ENCODE data around the gene SIGLEC14.
"Not testable (repeated sequence)": the region's sequence is repeated elsewhere in the genome, so short reads cannot be mapped to it uniquely, and the experiment has no call there.

SIGLEC14 gene

GRCh38 chr19:51646730-51647129 lies at the start of gene SIGLEC14:
TSS of gene SIGLEC14 (minus strand) at chr19:51646825. CDS start at chr19:51646759, 66 bp downstream.
- not testable (repeated sequence) for DNase-seq (ENCODE audit: extremely low read depth in 1 of 2, low read depth in 1 of 2)

- no peak for DNase-seq (ENCODE audit: extremely low read depth in 1 of 2, low read depth in 1 of 2)
Measured at GRCh38 chr19:51695702-51696315, 49.2 kb upstream of the SIGLEC14 start.

GRCh38 chr19:51695088-51695487 lies 48.5 kb upstream of the SIGLEC14 start:
- no peak for DNase-seq (ENCODE audit: extremely low read depth in 1 of 2, low read depth in 1 of 2)

- DNase-seq (ENCODE audit: extremely low read depth in 1 of 2, low read depth in 1 of 2), result no peak
Measured at GRCh38 chr19:51694318-51695085, 47.9 kb upstream of the SIGLEC14 start.

- DNase-seq (ENCODE audit: extremely low read depth in 1 of 2, low read depth in 1 of 2), result no peak
Measured at GRCh38 chr19:51693819-51694218, 47.2 kb upstream of the SIGLEC14 start.

- DNase-seq (ENCODE audit: extremely low read depth in 1 of 2, low read depth in 1 of 2), result no peak
Measured at GRCh38 chr19:51693260-51693659, 46.6 kb upstream of the SIGLEC14 start, which contains the start of gene SPACA6. TSS of gene SPACA6 (plus strand) at chr19:51693330. CDS start at chr19:51693527, 197 bp downstream.

GRCh38 chr19:51692468-51692867 lies 45.8 kb upstream of the SIGLEC14 start:
- DNase-seq (ENCODE audit: extremely low read depth in 1 of 2, low read depth in 1 of 2), result no peak

- no peak for DNase-seq (ENCODE audit: extremely low read depth in 1 of 2, low read depth in 1 of 2)
Measured at GRCh38 chr19:51691584-51692428, 45.2 kb upstream of the SIGLEC14 start.

- no peak for DNase-seq (ENCODE audit: extremely low read depth in 1 of 2, low read depth in 1 of 2)
Measured at GRCh38 chr19:51691074-51691583, 44.5 kb upstream of the SIGLEC14 start.

- peak in 1 of 2 donors; percentile 22 for DNase-seq (ENCODE audit: extremely low read depth in 1 of 2, low read depth in 1 of 2)
Measured at GRCh38 chr19:51690454-51691073, 43.9 kb upstream of the SIGLEC14 start.

- DNase-seq (ENCODE audit: extremely low read depth in 1 of 2, low read depth in 1 of 2), result no peak
Measured at GRCh38 chr19:51689751-51690453, 43.3 kb upstream of the SIGLEC14 start.

GRCh38 chr19:51688671-51689571 lies 42.3 kb upstream of the SIGLEC14 start:
- DNase-seq (ENCODE audit: extremely low read depth in 1 of 2, low read depth in 1 of 2), result no peak

GRCh38 chr19:51687791-51688670 lies 41.4 kb upstream of the SIGLEC14 start:
- no peak for DNase-seq (ENCODE audit: extremely low read depth in 1 of 2, low read depth in 1 of 2)

GRCh38 chr19:51686171-51686570 lies 39.5 kb upstream of the SIGLEC14 start:
- DNase-seq (ENCODE audit: extremely low read depth in 1 of 2, low read depth in 1 of 2), result no peak

- DNase-seq (ENCODE audit: extremely low read depth in 1 of 2, low read depth in 1 of 2), result no peak
Measured at GRCh38 chr19:51681286-51681941, 34.8 kb upstream of the SIGLEC14 start.

- DNase-seq (ENCODE audit: extremely low read depth in 1 of 2, low read depth in 1 of 2), result no peak
Measured at GRCh38 chr19:51680474-51680873, 33.8 kb upstream of the SIGLEC14 start.

GRCh38 chr19:51676566-51677083 lies 30.0 kb upstream of the SIGLEC14 start:
- no peak for DNase-seq (ENCODE audit: extremely low read depth in 1 of 2, low read depth in 1 of 2)
